ENCODE measurements around the gene LDLRAD2.

LDLRAD2 gene

DNA sequence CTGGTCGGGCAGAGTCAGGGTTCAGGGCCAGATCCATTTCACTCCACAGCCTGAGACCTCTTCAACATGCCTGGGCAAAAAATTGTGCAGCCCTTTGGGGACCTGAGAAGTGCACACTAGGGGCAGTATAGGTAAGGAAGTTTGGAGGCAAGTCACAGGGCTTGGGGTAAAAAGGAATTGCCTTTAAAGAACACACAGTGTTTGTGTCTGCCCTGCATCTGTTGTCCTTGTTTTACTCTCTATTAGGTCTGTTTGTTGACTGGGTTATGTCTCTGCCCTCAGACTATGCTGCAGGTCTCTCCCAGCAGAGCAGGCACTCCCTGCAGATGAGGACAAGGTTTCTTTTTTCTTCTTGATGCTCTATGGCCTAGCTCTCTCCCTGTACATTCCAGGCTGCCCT is 22.0 kb downstream of the LDLRAD2 start:
- FAIRE-seq = no peak
- no peak for DNase-seq (ENCODE audit: insufficient read length, low spot score)
- TF ChIP-seq, protein P1, sequence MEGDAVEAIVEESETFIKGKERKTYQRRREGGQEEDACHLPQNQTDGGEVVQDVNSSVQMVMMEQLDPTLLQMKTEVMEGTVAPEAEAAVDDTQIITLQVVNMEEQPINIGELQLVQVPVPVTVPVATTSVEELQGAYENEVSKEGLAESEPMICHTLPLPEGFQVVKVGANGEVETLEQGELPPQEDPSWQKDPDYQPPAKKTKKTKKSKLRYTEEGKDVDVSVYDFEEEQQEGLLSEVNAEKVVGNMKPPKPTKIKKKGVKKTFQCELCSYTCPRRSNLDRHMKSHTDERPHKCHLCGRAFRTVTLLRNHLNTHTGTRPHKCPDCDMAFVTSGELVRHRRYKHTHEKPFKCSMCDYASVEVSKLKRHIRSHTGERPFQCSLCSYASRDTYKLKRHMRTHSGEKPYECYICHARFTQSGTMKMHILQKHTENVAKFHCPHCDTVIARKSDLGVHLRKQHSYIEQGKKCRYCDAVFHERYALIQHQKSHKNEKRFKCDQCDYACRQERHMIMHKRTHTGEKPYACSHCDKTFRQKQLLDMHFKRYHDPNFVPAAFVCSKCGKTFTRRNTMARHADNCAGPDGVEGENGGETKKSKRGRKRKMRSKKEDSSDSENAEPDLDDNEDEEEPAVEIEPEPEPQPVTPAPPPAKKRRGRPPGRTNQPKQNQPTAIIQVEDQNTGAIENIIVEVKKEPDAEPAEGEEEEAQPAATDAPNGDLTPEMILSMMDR (IDR thresholded peaks at IDR 0.05; ENCODE audit: insufficient read depth, missing control alignments) = no peak

DNA sequence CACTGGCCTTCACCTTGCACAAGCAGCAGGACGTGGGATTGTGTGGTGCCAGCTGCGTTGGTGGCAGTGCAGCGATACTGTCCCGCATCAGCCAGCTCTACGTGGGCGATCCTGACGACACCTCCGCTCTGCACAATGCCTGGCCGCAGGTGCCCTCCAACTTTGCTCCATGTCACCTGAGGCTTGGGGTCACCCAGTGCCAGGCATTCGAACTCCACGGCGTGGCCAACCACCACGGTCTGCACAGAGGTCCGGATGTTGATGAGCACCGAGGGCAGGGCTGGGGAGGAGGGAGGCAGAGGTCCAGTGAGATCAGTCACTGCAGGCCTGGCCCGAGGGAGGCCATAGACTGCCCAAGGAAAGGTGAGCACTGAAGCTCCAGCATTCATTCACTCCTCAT is 22.6 kb downstream of the LDLRAD2 start:
- TF ChIP-seq, protein P1 (IDR thresholded peaks at IDR 0.05; ENCODE audit: insufficient read depth, missing control alignments) = no peak

DNA sequence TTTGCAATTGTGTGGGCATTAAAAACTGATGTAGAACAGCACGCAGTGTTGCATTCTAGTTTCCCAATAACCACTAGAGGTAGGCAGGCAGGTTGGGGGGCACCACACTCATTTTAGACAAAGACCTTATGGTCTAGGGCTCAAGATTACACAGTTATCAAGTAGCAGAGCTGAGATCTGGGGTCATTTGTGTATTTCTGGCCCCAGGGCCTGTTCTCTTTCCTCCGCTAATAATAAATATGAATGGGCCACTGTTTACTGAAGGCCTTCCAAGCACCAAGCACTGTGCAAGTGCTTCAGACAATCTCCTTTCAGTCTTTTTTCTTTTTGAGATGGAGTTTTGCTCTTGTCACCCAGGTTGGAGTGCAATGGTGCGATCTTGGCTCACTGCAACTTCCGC is 23.9 kb downstream of the LDLRAD2 start:
- no peak for FAIRE-seq
- no peak for DNase-seq (ENCODE audit: insufficient read length, low spot score)
- TF ChIP-seq, protein P1 (IDR thresholded peaks at IDR 0.05; ENCODE audit: insufficient read depth, missing control alignments) = no peak

More for the DNA sequence above, 22.6 kb downstream of the LDLRAD2 start:
- FAIRE-seq (no peak), DNase-seq (ENCODE audit: insufficient read length, low spot score) (no peak)

DNA sequence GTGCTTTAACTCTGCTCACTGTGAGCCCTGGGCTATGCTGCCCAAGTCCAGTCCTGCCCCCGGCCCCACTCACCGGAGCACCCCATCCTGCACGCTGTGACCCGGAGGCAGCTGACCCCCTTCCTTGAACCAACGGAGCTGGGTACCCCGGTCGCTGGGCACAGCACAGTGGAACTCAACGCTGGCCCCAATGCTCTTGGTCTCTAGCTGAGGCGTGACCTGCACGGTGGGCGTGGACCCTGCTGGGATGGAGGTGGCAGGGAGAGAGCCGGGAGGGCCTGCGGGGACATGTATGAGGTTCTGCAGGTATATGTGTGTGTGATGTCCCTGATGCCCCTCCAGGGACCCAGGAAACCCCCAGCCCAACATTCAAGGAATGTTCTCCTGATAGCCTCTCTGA is 24.7 kb downstream of the LDLRAD2 start:
- FAIRE-seq (no peak), DNase-seq (ENCODE audit: insufficient read length, low spot score) (no peak)
- TF ChIP-seq, protein P1 (IDR thresholded peaks at IDR 0.05; ENCODE audit: insufficient read depth, missing control alignments) = no peak

DNA sequence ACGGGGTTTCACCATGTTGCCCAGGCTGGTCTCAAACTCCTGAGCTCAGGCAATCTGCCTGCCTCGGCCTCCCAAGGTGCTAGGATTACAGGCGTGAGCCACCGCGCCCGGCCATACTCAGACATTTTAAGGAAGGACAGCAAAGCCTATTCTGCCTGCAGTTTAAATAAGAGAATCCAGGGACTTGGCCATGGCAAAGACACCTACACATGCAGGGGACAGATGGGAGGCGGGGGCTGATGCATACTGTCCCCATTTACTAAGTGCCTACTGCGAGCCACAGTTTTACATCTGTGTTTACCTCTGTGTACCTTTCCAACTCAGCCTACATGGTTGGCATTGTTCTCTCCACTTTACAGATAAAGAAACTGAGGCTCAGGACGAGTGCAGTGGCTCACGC is 25.4 kb downstream of the LDLRAD2 start:
- TF ChIP-seq, protein P1 (IDR thresholded peaks at IDR 0.05; ENCODE audit: insufficient read depth, missing control alignments) = no peak
- DNase-seq (ENCODE audit: insufficient read length, low spot score) (no peak), FAIRE-seq (no peak)

DNA sequence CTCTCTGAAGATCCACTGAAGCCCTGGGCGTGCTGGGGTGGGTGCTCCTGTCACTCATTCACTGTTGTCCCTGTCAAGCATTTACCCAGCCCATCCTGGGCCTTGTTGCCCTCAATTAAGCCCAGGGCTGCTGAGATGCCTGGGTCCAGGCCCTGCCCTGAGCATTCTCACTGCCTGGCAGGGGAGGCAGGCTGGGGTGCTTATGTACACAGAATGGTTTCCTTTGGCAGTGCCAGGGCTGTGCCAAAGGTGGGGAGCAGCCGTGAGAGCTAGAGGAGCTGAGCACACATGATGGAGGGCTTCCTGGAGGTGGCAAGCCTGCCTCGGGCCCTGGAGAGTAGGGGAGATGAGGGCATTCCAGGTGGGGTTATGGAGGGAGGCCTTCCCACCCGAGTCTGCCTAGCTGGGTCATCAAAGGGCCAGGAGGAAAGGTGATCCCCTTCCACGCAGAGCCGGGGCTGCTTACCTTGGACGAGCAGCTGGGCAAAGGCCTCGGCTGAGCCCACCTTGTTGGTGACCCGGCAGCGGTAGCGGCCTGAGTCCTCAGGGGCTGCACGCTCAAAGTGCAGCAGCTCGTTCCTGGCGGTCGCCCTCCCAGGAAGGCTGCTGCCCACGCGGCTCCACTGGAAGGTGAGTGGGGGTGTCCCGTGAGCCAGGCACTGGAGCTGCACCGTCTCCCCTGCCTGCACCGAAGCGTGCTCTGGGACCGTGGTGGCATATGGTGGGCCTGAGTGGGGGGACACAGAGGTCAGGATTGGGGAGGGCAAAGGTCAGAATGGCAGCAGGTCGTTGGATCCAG is 26.5 kb downstream of the LDLRAD2 start:
- TF ChIP-seq, protein P1 (IDR thresholded peaks at IDR 0.05; ENCODE audit: insufficient read depth, missing control alignments) = no peak
- FAIRE-seq (no peak), DNase-seq (ENCODE audit: insufficient read length, low spot score) (no peak)

DNA sequence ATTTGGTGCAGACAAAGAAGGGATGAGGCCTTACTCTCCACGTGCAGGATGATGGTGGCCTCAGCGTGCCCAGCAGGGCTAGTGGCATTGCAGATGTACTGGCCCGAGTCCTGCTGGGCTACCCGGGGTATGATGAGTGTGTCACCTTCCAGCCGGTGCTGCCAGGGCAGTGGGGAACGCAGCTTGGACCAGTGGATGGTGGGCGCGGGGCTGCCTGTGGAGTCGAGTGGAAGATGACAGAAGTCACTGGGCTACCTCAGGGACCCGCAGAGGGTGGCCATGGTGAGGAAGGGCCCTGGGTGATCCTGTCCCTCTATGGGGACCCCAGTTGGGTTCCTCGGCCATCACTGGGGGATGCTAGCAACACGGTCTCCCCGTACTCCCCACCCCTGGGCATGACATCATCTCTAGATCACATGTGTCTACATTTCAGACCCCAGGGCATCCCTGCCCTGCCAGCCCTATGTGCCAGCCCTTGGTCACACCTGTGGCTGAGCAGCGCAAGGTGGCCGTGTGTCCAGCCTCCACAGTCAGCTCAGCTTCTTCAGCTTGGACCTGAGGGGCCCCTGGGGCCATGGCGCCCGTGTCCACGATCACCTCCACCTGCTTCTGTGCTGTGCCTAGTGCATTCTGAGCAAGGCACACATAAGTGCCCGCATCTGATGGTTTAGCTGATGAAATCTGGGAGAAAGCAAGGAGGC is 27.4 kb downstream of the LDLRAD2 start:
- no peak for FAIRE-seq
- TF ChIP-seq, protein P1 (IDR thresholded peaks at IDR 0.05; ENCODE audit: insufficient read depth, missing control alignments) = no peak

More for the DNA sequence above, 27.4 kb downstream of the LDLRAD2 start:
- DNase-seq (ENCODE audit: insufficient read length, low spot score) = no peak

All from D721Med (cell line).